Measurements from ENCODE around the gene CA10. TPM values are rescaled to one million over a fixed set of nuclear protein-coding genes. Genes with fewer than 3 reads are reported as not detected.

Gene CA10
- total and polyA plus RNA-seq, 2 donors (not counting 1 experiment from before 2014, with no cell fraction given), result not detected

DNA sequence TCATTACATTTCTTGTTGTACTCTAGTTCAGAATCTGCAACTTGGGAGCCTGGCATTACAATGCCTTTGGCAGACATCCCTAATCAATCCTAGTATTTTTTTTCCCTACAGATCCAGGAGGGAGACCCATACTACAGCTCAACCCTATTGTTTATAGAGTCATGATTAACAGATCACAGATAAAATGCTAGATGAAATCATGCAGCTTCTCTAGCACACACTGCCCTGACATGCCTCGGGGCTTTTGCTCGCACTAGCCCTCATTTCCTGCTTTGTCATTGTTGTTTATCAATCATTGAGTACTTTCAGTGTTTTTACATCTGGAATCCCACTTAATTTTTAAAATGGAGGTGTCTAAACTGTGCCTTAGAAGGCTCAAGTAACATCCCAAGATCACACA, 412.5 kb downstream of the CA10 start:
- Histone ChIP-seq H3K27me3 (ENCODE audit: control insufficient read depth, insufficient read depth, low read length) (no peaks in the 10 kb centered on the region), H3K79me2 (ENCODE audit: control insufficient read depth, insufficient read depth, low read length) (no peaks in the 10 kb centered on the region), H3K27ac (ENCODE audit: insufficient read depth, low read length) (no peak overlapping the region), H3K4me3 (replicated peaks in 1 of 4; ENCODE audit: control extremely low read depth in 1 of 4, insufficient read depth in 1 of 4, low read depth in 3 of 4, low read length in 4 of 4) (no peak overlapping the region), H3K36me3 (ENCODE audit: control insufficient read depth, insufficient read depth, low read length) (no peaks in the 10 kb centered on the region), H3K4me1 (ENCODE audit: control insufficient read depth, extremely low read depth, insufficient read depth, low read length) (no peaks in the 10 kb centered on the region), H3K9me3 (ENCODE audit: control insufficient read depth, insufficient read depth, low read depth, low read length) (no peaks in the 10 kb centered on the region), H3K9ac (ENCODE audit: insufficient read depth, low read length) (no peak overlapping the region), H3K4me2 (ENCODE audit: extremely low read depth, insufficient read depth, low read length) (no peak overlapping the region), H4K20me1 (ENCODE audit: control insufficient read depth, extremely low read depth, insufficient read depth, low read length) (no peaks in the 10 kb centered on the region), H2AFZ (ENCODE audit: low read length) (no peak overlapping the region)
- DNase-seq (ENCODE audit: low read depth in 2 of 2), result no peak
- TF ChIP-seq EZH2 (IDR thresholded peaks at IDR 0.05; ENCODE audit: low read length, missing control alignments) (no peak), CTCF (conservative IDR thresholded peaks at IDR 0.05 in 1 of 2, IDR thresholded peaks at IDR 0.05 in 1 of 2; ENCODE audit: low read depth in 1 of 2, low read length in 2 of 2) (no peak)

DNA sequence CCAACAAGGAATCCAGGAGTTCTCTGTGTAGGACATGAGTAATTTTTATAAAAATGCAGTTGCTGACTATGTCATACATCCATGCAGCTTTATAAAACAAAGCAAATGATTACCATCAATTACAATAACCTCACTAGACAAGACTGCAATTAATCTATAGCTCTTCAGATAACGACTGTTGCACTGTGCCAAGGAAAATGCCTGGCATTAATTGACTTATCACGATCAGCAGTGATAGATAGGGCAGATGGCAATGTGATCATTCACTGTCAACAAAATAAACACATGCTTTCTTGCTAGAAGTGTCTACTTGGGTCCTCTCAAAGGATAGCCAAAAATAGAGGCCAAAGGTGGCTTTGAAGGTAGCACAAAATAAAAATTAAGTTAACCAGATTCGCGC, 415.0 kb downstream of the CA10 start:
- TF ChIP-seq CTCF (conservative IDR thresholded peaks at IDR 0.05 in 1 of 2, IDR thresholded peaks at IDR 0.05 in 1 of 2; ENCODE audit: low read depth in 1 of 2, low read length in 2 of 2) (no peak), EZH2 (IDR thresholded peaks at IDR 0.05; ENCODE audit: low read length, missing control alignments) (no peak)
- Histone ChIP-seq H4K20me1 (ENCODE audit: control insufficient read depth, extremely low read depth, insufficient read depth, low read length) (no peaks in the 10 kb centered on the region), H3K4me2 (ENCODE audit: extremely low read depth, insufficient read depth, low read length) (no peak overlapping the region), H2AFZ (ENCODE audit: low read length) (no peak overlapping the region), H3K4me1 (ENCODE audit: control insufficient read depth, extremely low read depth, insufficient read depth, low read length) (no peaks in the 10 kb centered on the region), H3K36me3 (ENCODE audit: control insufficient read depth, insufficient read depth, low read length) (no peaks in the 10 kb centered on the region), H3K27me3 (ENCODE audit: control insufficient read depth, insufficient read depth, low read length) (no peaks in the 10 kb centered on the region), H3K9me3 (ENCODE audit: control insufficient read depth, insufficient read depth, low read depth, low read length) (no peaks in the 10 kb centered on the region), H3K9ac (ENCODE audit: insufficient read depth, low read length) (no peak overlapping the region), H3K27ac (ENCODE audit: insufficient read depth, low read length) (no peak overlapping the region), H3K79me2 (ENCODE audit: control insufficient read depth, insufficient read depth, low read length) (no peaks in the 10 kb centered on the region), H3K4me3 (replicated peaks in 1 of 4; ENCODE audit: control extremely low read depth in 1 of 4, insufficient read depth in 1 of 4, low read depth in 3 of 4, low read length in 4 of 4) (no peak overlapping the region)
- DNase-seq (ENCODE audit: low read depth in 2 of 2), result no peak

DNA sequence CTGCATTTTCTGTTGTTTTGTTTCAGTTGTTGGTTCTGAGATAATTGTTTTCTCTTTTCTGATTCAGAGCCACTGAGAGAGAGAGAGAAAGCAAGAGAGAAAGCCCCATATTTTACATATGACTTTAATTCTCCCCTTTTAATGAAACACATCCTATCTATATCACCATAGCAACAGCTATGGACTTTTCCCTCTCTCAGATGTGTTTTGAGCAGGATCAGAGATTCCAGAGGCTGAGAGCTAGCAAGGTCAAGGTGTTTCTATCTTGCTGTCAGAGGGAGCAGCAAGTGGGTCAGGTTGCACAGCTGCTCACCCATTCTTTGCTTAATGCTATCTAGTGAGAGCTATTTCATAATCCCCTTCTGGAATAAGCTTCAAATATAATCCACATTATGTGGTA, 415.9 kb downstream of the CA10 start:
- Histone ChIP-seq H4K20me1 (ENCODE audit: control insufficient read depth, extremely low read depth, insufficient read depth, low read length) (no peaks in the 10 kb centered on the region), H3K27me3 (ENCODE audit: control insufficient read depth, insufficient read depth, low read length) (no peaks in the 10 kb centered on the region), H3K79me2 (ENCODE audit: control insufficient read depth, insufficient read depth, low read length) (no peaks in the 10 kb centered on the region), H3K4me3 (replicated peaks in 1 of 4; ENCODE audit: control extremely low read depth in 1 of 4, insufficient read depth in 1 of 4, low read depth in 3 of 4, low read length in 4 of 4) (no peak overlapping the region), H3K9ac (ENCODE audit: insufficient read depth, low read length) (no peak overlapping the region), H3K27ac (ENCODE audit: insufficient read depth, low read length) (no peak overlapping the region), H2AFZ (ENCODE audit: low read length) (no peak overlapping the region), H3K4me1 (ENCODE audit: control insufficient read depth, extremely low read depth, insufficient read depth, low read length) (no peaks in the 10 kb centered on the region), H3K9me3 (ENCODE audit: control insufficient read depth, insufficient read depth, low read depth, low read length) (no peaks in the 10 kb centered on the region), H3K4me2 (ENCODE audit: extremely low read depth, insufficient read depth, low read length) (no peak overlapping the region), H3K36me3 (ENCODE audit: control insufficient read depth, insufficient read depth, low read length) (no peaks in the 10 kb centered on the region)
- TF ChIP-seq CTCF (conservative IDR thresholded peaks at IDR 0.05 in 1 of 2, IDR thresholded peaks at IDR 0.05 in 1 of 2; ENCODE audit: low read depth in 1 of 2, low read length in 2 of 2) (no peak), EZH2 (IDR thresholded peaks at IDR 0.05; ENCODE audit: low read length, missing control alignments) (no peak)
- no peak for DNase-seq (ENCODE audit: low read depth in 2 of 2)
